CD4-positive, CD25-positive, alpha-beta regulatory T cell (primary cell): ENCODE results near the gene ZNF222. TPM values are rescaled to one million over a fixed set of nuclear protein-coding genes. Genes with fewer than 3 reads are reported as not detected.

Experiments used
- ATAC-seq, 2 donors: fragments of 150-1000 bp; cut with Tn5 transposase; one replicate each; pipeline ENCODE4 v1.10.0; 2021; ENCODE audit warnings: low read depth in 2 of 2, moderate number of reproducible peaks in 2 of 2, moderate library complexity in 1 of 2
- DNase-seq, 3 donors: peaks; one replicate each; pipeline versions ENCODE4 v3.0.0 to v3.0.0-alpha.2; 2012 to 2022; ENCODE audit warnings: mixed read lengths in 1 of 3
- H3K27ac ChIP-seq: one replicate; pipeline ENCODE4 v1.7.0; 2013; ENCODE audit warnings: mild to moderate bottlenecking, low read length; ENCODE audit not compliant: insufficient read depth, poor library complexity, severe bottlenecking
- H3K27me3 ChIP-seq: one replicate; pipeline ENCODE4 v1.7.0; 2013; ENCODE audit warnings: low read length; ENCODE audit not compliant: control insufficient read depth, insufficient read depth
- H3K36me3 ChIP-seq: one replicate; pipeline ENCODE4 v1.7.0; 2013; ENCODE audit warnings: mild to moderate bottlenecking, low read length, moderate library complexity; ENCODE audit not compliant: control insufficient read depth, insufficient read depth
- H3K4me1 ChIP-seq: 2 replicates; pipeline ENCODE4 v1.7.0; 2013; ENCODE audit warnings: mild to moderate bottlenecking, low read length; ENCODE audit not compliant: insufficient read depth, control insufficient read depth, poor library complexity, severe bottlenecking
- H3K4me3 ChIP-seq: one replicate; pipeline ENCODE4 v1.7.0; 2013; ENCODE audit warnings: low read depth, mild to moderate bottlenecking, low read length, moderate library complexity
- H3K9me3 ChIP-seq, 2 experiments: 1 replicate in 1 of 2; 2 replicates in 1 of 2; pipeline ENCODE4 v1.7.0; 2013; ENCODE audit warnings: low read length in 2 of 2, mild to moderate bottlenecking in 1 of 2, moderate library complexity in 1 of 2; ENCODE audit not compliant: control insufficient read depth in 2 of 2
- H3K27ac Mint-ChIP-seq, 3 donors: one replicate each; pipeline ENCODE4 v1.8.0; 2020 to 2022; ENCODE audit warnings: mild to moderate bottlenecking in 3 of 3, mixed read lengths in 3 of 3, moderate library complexity in 2 of 3
- H3K27me3 Mint-ChIP-seq: one replicate; pipeline ENCODE4 v1.8.0; 2022; ENCODE audit warnings: mild to moderate bottlenecking, mixed read lengths
- H3K36me3 Mint-ChIP-seq: one replicate; pipeline ENCODE4 v1.8.0; 2020; ENCODE audit warnings: mixed read lengths
- H3K4me1 Mint-ChIP-seq, 4 donors: one replicate each; pipeline ENCODE4 v1.8.0; 2020 to 2022; ENCODE audit warnings: mixed read lengths in 4 of 4, mild to moderate bottlenecking in 1 of 4
- H3K4me3 Mint-ChIP-seq, 4 donors: one replicate each; pipeline ENCODE4 v1.8.0; 2020 to 2022; ENCODE audit warnings: mild to moderate bottlenecking in 4 of 4, mixed read lengths in 4 of 4, moderate library complexity in 3 of 4
- H3K9me3 Mint-ChIP-seq, 7 donors: one replicate each; pipeline ENCODE4 v1.8.0; 2020 to 2022; ENCODE audit warnings: mixed read lengths in 7 of 7, mild to moderate bottlenecking in 3 of 7, moderate library complexity in 2 of 7
- polyA plus RNA-seq, 4 donors: library from polyadenylated mRNA; unstranded; fragments of 300-500 nt; fragmentation: Illumina TruSeq; gene quantifications; one replicate each; pipeline ENCODE4 v1.2.3, GENCODE V29; 2021
- total RNA-seq: library from RNA; stranded (reverse); gene quantifications from one replicate; pipeline ENCODE4 v1.2.3, GENCODE V29; 2022

Gene ZNF222
- total and polyA plus RNA-seq, 5 donors from 2014 or later = 1.9 to 5.0 (median 4.6) TPM

GRCh38 chr19:44059229-44059628 is 34.0 kb downstream of the ZNF222 start:
- H3K4me1 ChIP-seq = no peaks in the 10 kb centered on the region
- no peaks in the 10 kb centered on the region for H3K27me3 ChIP-seq
- no peak overlapping the region for H3K4me3 Mint-ChIP-seq
- ATAC-seq (no peak), DNase-seq (no peak)
- no peak overlapping the region for H3K27ac ChIP-seq
- no peak overlapping the region for H3K4me3 ChIP-seq
- H3K36me3 ChIP-seq = peaks cover 42% of the 10 kb centered on the region
- H3K9me3 Mint-ChIP-seq = peaks cover 0 to 50% (median 12%) of the 10 kb centered on the region in 7 donors
- H3K9me3 ChIP-seq = peaks cover 18 to 49% of the 10 kb centered on the region in 2 experiments
- no peak overlapping the region for H3K27ac Mint-ChIP-seq
- H3K27me3 Mint-ChIP-seq = no peaks in the 10 kb centered on the region
- H3K4me1 Mint-ChIP-seq = no peaks in the 10 kb centered on the region
- H3K36me3 Mint-ChIP-seq = peaks cover 80% of the 10 kb centered on the region

- Mint-ChIP-seq H3K9me3 (peaks cover 0 to 48% (median 16%) of the 10 kb centered on the region in 7 donors), H3K27ac (no peak overlapping the region), H3K4me1 (no peaks in the 10 kb centered on the region), H3K27me3 (no peaks in the 10 kb centered on the region), H3K4me3 (no peak overlapping the region), H3K36me3 (peaks cover 69% of the 10 kb centered on the region)
- ATAC-seq = no peak
- Histone ChIP-seq H3K27me3 (no peaks in the 10 kb centered on the region), H3K4me3 (no peak overlapping the region), H3K27ac (no peak overlapping the region), H3K36me3 (peaks cover 39% of the 10 kb centered on the region), H3K9me3 (peaks cover 19 to 49% of the 10 kb centered on the region in 2 experiments), H3K4me1 (no peaks in the 10 kb centered on the region)
- no peak for DNase-seq
Observed at GRCh38 chr19:44061038-44061437, 35.9 kb downstream of the ZNF222 start.

GRCh38 chr19:44066305-44066704 is 41.1 kb downstream of the ZNF222 start:
- no peak for ATAC-seq
- peaks cover 11 to 70% (median 33%) of the 10 kb centered on the region in 7 donors for H3K9me3 Mint-ChIP-seq
- no peak for DNase-seq
- Histone ChIP-seq H3K4me1 (peaks cover under 1% of the 10 kb centered on the region), H3K9me3 (peaks cover 40 to 59% of the 10 kb centered on the region in 2 experiments), H3K4me3 (no peak overlapping the region), H3K27me3 (no peaks in the 10 kb centered on the region), H3K27ac (no peak overlapping the region), H3K36me3 (peaks cover 31% of the 10 kb centered on the region)
- peaks cover 4% of the 10 kb centered on the region for H3K27me3 Mint-ChIP-seq
- H3K27ac Mint-ChIP-seq = no peak overlapping the region
- H3K36me3 Mint-ChIP-seq = peaks cover 50% of the 10 kb centered on the region
- no peak overlapping the region for H3K4me3 Mint-ChIP-seq
- peaks cover 1 to 4% (median 3%) of the 10 kb centered on the region in 4 donors for H3K4me1 Mint-ChIP-seq

GRCh38 chr19:44069415-44069814 is 44.2 kb downstream of the ZNF222 start:
- H3K27ac ChIP-seq = no peak overlapping the region
- Mint-ChIP-seq H3K27ac (peak overlapping the region in 1 of 3 donors; percentile 61), H3K9me3 (peaks cover 11 to 53% (median 31%) of the 10 kb centered on the region in 7 donors), H3K27me3 (peaks cover 14% of the 10 kb centered on the region), H3K36me3 (peaks cover 28% of the 10 kb centered on the region), H3K4me1 (peaks cover 14 to 25% (median 21%) of the 10 kb centered on the region in 4 donors), H3K4me3 (peak overlapping the region in 1 of 4 donors; percentile 21)
- no peak overlapping the region for H3K4me3 ChIP-seq
- H3K4me1 ChIP-seq = peaks cover 18% of the 10 kb centered on the region
- peaks cover 15% of the 10 kb centered on the region for H3K36me3 ChIP-seq
- no peaks in the 10 kb centered on the region for H3K27me3 ChIP-seq
- peaks cover 35 to 44% of the 10 kb centered on the region in 2 experiments for H3K9me3 ChIP-seq
- ATAC-seq (no peak), DNase-seq (no peak)

- DNase-seq = peak; percentile 76 to 91 (median 84)
- peaks cover 16 to 22% of the 10 kb centered on the region in 2 experiments for H3K9me3 ChIP-seq
- Mint-ChIP-seq H3K36me3 (peaks cover 23% of the 10 kb centered on the region), H3K27ac (peak within 1 kb of the TSS; percentile 52 to 93 (median 83)), H3K4me1 (peaks cover 14 to 32% (median 26%) of the 10 kb centered on the region in 4 donors), H3K27me3 (peaks cover 14% of the 10 kb centered on the region), H3K4me3 (peak within 1 kb of the TSS; percentile 89 to 98 (median 95)), H3K9me3 (peaks cover 8 to 37% (median 16%) of the 10 kb centered on the region in 7 donors)
- H3K27ac ChIP-seq = peak within 1 kb of the TSS; percentile 35
- no peaks in the 10 kb centered on the region for H3K36me3 ChIP-seq
- H3K4me3 ChIP-seq = peak within 1 kb of the TSS; percentile 84
- peak; percentile 98 to 99 for ATAC-seq
- no peaks in the 10 kb centered on the region for H3K27me3 ChIP-seq
- H3K4me1 ChIP-seq = peaks cover 18% of the 10 kb centered on the region
Observed at GRCh38 chr19:44071824-44072542, 46.8 kb downstream of the ZNF222 start, which contains the start of gene ZNF284. TSS of gene ZNF284 (plus strand) at chr19:44072159. CDS start at chr19:44076390, 4,231 bp downstream.

- Histone ChIP-seq H3K27ac (peak overlapping the region; percentile 35), H3K4me1 (peaks cover 18% of the 10 kb centered on the region), H3K4me3 (peak overlapping the region; percentile 84), H3K36me3 (no peaks in the 10 kb centered on the region), H3K9me3 (peaks cover 9 to 15% of the 10 kb centered on the region in 2 experiments), H3K27me3 (no peaks in the 10 kb centered on the region)
- Mint-ChIP-seq H3K27me3 (peaks cover 14% of the 10 kb centered on the region), H3K36me3 (peaks cover 23% of the 10 kb centered on the region), H3K27ac (peak overlapping the region; percentile 52 to 93 (median 83)), H3K9me3 (peaks cover 8 to 32% (median 16%) of the 10 kb centered on the region in 7 donors), H3K4me1 (peaks cover 14 to 32% (median 26%) of the 10 kb centered on the region in 4 donors), H3K4me3 (peak overlapping the region; percentile 89 to 98 (median 95))
- DNase-seq = peak in 1 of 3 donors; percentile 7
- ATAC-seq = no peak
Observed at GRCh38 chr19:44072543-44073401, 47.6 kb downstream of the ZNF222 start.

GRCh38 chr19:44076325-44076724 is 51.1 kb downstream of the ZNF222 start:
- H3K4me1 ChIP-seq = peaks cover 17% of the 10 kb centered on the region
- Mint-ChIP-seq H3K9me3 (peaks cover 0 to 7% (median 4%) of the 10 kb centered on the region in 7 donors), H3K36me3 (peaks cover 30% of the 10 kb centered on the region), H3K27me3 (peaks cover 10% of the 10 kb centered on the region), H3K27ac (no peak overlapping the region), H3K4me1 (peaks cover 12 to 27% (median 23%) of the 10 kb centered on the region in 4 donors), H3K4me3 (peak overlapping the region in 1 of 4 donors; percentile 67)
- H3K9me3 ChIP-seq = no peaks in the 10 kb centered on the region
- peaks cover 3% of the 10 kb centered on the region for H3K36me3 ChIP-seq
- DNase-seq (no peak), ATAC-seq (no peak)
- no peaks in the 10 kb centered on the region for H3K27me3 ChIP-seq
- no peak overlapping the region for H3K4me3 ChIP-seq
- H3K27ac ChIP-seq = no peak overlapping the region
